Measurements from ENCODE around the gene STK35.

GRCh38 chr20:2150660-2151059 lies 49.0 kb downstream of the STK35 start:
- TF ChIP-seq CTCF (IDR thresholded peaks at IDR 0.05) (no peak), POLR2A (IDR thresholded peaks at IDR 0.05) (no peak)

Measured in Peyer's patch (tissue), 4 donors.